GM21423 (cell line): Measurements from ENCODE around the gene CD8A.
A peak's percentile ranks its signal among the peaks of the same experiment; 100 is the strongest.

Source experiments
- ATAC-seq: cut with Tn5 transposase; IDR thresholded peaks from one replicate; pipeline ENCODE4 v1.9.1; 2021; ENCODE audit warnings: mild to moderate bottlenecking, moderate library complexity; ENCODE audit not compliant: unreplicated experiment

Gene CD8A

DNA sequence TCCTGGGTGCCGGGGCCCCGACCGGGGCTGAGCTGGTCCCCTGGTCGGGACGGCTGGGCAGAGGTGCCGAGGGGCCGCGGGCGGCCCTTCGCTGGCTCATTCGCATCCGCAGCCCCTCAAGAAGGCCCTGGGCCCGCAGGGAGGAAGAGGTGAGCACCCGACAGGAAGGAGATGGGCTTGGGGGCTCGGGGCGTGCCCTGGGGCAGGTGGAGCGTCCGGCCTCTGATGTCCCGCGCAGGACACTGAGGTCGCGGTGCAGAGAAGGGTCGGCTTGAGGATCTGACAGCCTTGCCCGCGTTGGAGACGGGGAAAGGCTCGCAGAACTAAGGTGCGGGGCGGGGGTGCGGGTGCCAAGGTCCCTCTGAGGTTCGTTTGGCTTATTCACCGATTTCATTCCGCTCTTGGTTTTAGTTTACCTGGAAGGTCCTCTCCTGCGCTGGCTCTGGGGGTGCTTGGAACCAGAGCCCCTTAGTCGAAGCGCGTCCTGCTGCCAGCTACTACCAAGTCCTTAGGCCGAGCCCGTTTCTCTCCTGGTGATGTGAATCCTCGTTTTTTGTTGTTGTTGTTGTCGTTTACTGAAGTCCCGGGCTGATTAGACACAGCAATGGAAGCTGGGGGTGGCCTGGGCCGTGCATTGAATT is 18.9 kb upstream of the CD8A start:
- ATAC-seq, result no peak

DNA sequence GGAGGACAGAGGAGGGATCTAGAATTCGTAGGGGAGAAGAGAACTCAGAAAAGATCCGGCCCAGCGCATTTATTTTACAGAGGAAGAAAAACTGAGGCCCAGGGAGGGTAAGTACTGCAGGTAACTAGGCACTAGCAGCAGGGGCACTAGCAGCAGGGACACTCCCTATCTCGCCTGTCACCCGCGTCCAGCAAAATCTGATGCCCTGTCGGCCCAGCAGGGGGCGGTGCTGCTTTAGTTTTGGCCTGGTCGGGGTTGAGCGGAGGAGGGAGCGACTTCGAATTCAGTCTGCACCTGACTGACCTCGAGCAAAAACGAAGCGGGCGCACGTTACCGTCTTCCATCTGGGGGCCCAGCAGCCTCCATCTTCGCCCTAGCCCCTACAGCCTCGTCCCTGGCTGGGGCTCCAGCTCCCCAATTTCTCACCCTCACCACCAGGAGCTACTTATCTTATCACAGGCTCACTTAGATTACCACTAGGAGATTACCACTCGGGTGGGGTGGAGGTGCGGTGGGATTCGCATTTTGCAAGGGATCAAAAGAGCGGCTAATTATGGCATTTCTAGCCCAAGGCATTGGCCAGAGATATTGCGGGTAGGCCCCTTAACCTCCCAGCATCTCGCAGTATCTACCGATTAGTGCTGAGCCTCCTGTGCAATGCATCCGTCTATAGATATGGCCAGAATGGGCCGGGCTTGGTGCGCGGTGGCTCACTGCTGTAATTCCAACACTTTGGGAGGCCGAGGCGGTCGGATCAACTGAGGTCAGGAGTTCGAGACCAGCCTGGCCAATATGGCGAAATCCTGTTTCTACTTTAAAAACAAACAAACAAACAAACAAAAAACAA is 17.8 kb upstream of the CD8A start:
- peak; percentile 86 for ATAC-seq

DNA sequence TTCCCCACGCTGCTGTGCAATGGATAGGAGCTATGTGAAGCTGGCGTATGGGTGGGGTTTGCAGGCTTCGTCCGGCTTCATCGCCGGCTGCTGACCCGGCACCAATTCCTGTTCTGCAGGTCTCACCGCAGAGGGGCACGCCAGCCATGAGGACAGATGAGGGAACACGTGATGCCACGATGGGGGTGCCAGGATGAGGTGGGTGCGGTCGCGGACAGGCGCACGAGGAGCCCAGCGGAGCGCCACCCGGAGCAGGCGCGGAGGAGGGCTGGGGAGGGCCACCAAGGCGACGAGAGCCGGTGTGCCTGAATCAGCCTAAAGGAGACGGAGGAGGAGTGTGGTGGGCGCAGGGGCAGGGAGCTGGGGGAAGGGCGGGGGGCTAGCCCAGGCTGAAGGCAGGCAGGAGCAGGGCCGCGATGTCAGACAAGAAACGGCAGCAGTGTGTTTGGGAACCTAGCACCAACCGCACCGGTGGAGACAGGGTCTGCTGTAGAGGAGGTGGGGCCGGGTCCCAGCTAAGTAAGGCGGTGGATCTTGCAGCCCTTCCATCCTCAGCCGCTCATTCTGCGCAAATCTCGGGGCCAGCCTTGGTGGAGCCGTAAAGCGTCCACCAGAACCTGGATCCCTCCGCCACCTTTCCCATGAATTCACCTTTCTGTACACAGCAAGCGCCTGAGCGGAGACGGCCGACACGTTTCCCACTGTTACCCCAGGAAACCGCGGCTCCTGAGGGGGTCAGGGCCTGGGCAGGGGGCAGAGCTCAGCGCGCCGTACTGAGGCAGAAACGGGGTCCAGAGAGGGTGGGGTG is 17.0 kb upstream of the CD8A start:
- no peak for ATAC-seq

DNA sequence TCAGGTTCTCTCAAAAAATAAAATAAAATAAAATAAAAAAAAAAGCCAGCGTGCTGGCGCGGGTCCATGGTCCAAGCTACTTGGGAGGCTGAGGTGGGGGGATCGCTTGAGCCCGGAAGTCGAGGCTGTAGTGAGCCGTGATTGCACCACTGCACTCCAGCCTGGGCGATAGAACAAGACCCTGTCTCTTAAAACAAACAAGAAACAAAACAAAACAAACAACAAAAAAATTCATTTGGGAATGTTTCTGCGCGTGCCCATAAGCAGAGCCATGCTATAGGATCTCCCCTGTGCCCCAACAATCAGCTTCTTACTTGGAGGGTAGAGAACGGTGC is 16.4 kb upstream of the CD8A start:
- no peak for ATAC-seq

DNA sequence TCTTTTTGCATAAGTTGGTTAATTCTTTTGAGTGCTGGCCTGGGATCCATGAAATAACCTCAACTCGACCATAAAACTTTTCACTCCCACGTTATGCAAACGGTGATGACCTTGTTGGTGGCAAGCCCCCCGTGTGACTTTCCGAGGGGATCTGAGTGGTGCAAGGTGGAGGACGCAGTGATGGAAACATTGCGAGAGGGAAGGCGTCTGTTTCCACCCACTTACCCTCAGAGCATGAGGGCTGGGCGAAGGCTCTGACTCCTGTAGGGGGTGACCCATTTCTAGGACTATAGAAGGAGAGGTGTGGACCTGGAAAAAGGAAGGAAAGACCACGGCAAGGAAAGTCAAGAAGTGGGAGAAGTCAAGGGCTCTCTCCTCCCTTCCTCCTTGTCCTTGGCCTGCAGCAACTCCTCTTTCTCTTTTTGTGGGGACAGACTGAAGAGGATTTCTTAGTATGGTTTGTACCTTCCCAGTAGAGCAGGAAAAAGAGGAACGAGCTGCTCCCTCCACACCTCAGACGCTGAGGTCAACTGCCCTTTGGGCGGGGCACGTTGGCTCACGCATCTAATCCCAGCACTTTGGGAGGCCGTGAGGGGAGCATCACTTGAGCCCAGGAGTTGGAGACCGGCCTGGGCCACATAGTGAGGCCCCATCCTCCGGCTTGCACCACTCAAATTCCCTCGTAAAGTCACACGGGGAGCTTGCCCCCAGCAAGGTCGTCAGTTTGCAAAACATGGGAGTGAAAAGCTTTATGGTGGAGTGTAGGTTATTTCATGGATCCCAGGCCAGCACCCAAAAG is 15.5 kb upstream of the CD8A start:
- ATAC-seq, result no peak

DNA sequence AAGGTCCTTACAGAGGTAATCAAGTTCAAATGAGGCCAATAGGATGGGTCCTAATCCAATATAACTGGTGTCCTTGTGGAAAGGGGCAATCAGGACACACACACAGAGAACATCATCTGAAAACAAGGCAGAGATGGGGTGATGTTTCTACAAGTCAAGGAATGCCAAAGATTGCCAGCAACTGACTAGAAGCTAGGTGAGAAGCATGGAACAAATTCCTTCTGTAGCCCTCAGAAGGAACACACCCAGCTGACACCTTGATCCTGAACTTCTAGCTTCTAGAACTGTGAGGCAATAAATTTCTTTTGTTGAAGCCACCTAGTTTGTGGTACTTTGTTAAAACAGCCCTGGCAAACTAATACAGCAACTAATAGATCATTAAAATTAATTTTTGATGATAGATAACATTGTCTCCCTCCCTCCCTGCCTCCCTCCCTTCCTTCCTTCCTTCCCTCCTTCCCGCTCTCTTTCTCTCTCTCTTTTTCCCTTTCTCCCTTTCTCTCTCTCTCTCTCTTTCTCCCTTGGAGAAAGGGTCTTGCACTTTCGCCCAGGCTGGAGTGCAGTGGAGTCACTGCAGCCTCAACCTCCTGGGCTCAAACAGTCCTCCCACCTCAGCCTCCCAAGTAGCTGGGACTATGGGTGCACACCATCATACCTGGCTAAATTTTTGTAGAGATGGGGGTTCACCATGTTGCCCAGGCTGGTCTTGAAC is 10.3 kb upstream of the CD8A start:
- ATAC-seq, result no peak

DNA sequence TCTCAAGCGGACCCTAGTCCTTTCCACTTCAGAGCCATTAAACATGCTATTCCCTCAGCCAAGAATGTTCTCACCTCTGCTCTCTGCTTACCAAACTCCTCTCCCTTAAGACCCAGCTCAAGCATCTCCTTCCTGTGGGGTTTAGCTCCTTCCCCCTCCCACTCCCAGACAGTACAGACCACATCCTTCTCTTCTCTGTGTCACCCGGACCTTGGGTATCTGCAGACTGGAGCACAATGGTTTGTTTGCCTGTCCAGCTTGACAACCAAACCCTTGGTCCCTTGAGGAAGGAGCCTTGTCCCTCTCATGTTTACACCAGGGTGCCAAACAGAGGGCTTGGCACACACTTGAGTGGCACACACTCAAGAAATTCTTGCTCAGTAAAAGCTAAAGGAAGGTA is 4.1 kb upstream of the CD8A start:
- no peak for ATAC-seq

DNA sequence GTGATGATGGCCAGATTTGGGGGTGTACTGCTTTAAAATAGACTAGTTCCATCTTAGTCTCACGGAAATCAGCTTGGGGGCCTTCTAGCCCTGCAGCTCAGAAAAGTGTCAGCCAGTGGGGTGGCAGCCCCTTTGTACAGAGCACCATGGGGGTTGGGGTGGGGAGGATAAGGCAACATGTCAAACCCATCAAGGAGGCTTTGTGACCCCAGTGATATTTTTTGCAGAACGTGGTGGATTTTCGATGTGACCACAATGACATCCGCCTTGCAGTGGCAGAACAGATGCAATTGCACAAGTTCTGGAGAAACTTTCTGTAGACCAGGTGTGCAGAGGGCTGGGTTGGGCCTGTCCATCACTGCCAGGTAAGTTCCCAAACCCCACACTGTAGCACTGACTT is 3.0 kb upstream of the CD8A start:
- no peak for ATAC-seq

DNA sequence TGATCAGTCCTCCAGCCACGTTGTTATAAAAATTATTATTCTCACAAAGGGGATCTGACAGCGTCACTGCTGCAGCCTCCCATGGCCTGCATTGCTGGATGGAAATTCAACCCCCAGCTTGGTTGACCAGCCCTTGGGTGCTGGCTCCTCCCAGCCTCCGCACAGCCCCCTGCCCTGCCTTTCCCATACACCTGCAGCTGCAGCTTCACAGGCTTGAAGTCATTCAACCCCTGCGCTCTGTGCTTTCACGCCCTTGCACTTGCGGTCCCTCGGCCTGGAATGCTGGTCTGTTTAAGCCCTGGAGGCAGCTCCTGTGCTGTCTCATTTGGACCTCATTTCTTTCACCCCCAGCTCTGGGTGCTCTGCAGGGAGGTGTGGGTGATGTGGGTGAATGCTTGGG is 860 bp upstream of the CD8A start:
- no peak for ATAC-seq

DNA sequence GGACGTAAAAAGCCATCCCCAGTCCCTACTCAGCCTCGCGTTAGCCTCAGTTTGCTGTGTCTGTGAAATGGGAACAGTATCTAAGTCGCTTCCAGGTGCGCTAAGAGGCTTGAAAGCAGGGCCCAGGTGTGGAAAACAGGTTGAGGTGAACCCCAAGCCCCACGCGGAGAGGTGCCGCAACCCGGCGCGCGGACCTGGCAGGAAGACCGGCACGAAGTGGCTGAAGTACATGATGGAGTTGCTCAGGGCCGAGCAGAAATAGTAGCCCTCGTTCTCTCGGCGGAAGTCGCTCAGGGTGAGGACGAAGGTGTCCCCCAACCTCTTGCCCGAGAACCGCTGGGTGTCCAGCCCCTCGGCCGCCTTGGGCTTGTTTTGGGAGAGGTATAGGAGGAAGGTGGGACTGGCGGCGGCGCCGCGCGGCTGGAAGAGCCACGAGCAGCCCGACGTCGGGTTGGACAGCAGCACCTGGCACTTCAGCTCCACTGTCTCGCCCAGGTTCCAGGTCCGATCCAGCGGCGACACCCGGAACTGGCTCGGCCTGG is 508 bp downstream of the CD8A start:
- ATAC-seq, result no peak

DNA sequence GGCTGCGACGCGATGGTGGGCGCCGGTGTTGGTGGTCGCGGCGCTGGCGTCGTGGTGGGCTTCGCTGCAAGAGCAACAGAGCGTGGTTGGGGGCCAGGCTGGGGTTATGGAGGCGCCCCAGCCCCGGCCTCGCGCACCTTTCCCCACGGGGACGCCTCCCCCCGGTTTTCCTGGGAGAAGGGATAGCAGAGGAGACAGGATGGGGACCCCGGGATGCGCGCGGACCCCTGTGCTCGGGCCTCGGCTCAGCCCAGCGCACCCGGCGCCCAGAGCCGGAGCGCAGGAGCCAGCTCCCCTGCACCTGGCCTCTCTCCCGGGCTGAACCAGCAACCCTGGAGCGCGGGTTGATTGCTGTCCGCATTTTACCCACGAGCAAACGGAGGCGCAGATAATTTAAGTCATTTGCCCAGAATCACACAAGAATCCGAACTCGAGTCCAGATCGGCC is 1.0 kb downstream of the CD8A start:
- no peak for ATAC-seq

DNA sequence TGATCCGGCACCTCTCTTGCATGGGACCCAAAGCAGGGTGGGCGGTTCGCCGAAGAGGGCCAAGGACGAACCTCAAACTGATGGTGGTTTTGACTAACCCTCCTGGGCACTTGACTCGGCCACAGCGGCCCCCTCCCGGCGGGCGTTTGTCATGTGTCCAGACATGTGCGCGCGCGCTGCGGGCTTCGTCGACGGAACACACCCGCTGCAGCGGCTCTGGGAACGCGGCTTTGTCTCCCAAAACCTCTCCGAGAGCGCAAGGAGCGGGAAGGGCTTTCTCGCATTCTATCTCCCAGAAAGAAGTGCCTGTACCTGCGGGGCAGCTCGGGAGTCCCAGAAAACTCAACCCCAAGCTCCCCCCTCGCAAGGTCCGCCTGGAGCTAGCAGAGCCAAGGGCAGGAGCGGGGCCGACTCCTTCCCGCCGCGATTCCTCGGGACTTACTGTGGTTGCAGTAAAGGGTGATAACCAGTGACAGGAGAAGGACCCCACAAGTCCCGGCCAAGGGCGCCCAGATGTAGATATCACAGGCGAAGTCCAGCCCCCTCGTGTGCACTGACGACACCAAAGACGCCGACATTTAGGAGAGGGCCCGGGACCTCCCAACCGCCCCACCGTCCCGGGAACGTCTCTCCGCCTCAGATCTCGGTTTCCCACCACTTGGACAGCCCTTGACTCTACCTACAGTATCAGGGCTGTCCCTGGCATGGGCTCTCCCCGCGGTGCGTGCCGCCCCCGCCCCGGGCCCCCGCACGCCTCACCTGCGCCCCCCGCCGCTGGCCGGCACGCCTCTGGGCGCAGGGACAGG is 1.6 kb downstream of the CD8A start:
- no peak for ATAC-seq

DNA sequence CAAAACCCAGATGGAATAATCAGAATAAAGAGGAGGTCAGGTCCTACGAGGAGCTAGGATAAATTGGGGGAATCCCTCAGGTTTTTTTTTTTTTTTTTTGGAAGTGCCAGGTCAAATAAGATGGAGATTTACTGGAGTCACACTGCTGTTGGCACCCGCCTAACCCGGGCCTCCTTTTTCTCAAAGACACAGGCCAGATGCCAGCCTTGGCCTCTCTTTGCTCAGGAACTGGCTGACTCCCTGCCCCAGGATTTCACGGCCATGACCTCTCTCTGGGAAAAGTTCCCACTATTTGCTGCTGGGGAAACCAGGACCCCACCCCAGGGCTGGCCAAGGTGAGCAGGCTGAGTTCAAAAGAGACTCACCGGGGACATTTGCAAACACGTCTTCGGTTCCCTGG is 2.5 kb downstream of the CD8A start:
- no peak for ATAC-seq

DNA sequence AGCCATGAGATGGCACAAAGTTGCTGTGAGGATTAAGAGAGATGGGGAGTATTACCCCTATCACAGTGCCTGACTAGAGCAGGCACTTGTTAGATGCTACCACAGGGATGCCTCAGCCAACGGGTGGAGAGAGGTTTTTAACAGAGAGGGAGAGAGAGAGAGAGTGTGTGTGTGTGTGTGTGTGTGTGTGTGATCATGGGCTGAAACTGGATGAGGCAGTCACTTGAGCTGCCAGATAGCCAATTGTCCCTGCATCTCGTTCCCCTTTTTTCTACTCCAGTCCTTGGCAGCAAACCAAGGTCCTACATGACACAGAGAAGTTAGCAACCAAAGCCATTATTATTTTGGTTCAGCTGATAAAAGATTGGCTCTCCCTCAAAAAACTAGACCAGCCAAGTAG is 3.0 kb downstream of the CD8A start:
- no peak for ATAC-seq

DNA sequence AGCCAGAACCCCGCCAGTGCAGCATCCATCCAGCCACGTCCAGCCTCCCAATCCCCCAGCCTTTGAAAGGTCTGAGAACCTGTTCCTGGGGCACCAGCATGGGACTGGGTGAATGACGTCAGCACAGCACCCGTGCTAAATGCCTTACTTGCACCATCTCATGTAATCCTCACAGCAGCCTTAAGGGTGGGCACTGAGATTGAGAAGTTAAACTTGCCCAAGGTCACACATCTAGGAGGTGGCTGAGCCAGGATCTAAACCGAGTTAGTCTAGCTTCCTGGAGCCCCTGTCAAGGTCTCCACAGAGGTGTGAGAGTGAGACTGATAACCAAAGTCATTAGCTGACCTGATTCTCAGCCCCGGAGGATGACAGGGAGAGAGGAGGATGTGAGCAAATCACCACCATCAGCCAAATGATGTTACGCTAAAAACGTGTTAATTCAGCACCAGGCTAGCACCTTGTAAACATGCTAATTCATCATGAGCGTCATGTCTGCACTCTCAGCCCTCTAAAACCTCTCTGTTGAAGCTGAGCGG is 4.6 kb downstream of the CD8A start:
- no peak for ATAC-seq

DNA sequence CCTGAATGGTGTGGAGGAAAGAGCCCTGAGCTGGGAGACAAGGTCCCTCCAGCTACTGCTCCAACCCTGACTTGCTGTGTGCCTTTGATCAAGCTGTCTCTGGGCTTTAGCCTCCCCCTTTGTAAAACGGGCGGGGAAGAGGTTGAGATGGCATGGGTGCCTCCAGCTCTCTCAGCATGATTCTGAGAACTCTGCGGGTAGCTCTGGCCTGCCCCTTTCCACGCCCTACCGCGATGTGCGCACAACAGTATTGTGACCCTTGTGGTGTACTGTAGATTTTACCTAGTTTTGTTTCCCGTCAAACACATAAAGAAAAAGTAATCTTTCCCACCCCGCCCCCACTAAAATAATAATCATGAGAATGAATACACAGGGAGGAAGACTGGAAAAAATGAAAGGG is 5.3 kb downstream of the CD8A start:
- no peak for ATAC-seq

DNA sequence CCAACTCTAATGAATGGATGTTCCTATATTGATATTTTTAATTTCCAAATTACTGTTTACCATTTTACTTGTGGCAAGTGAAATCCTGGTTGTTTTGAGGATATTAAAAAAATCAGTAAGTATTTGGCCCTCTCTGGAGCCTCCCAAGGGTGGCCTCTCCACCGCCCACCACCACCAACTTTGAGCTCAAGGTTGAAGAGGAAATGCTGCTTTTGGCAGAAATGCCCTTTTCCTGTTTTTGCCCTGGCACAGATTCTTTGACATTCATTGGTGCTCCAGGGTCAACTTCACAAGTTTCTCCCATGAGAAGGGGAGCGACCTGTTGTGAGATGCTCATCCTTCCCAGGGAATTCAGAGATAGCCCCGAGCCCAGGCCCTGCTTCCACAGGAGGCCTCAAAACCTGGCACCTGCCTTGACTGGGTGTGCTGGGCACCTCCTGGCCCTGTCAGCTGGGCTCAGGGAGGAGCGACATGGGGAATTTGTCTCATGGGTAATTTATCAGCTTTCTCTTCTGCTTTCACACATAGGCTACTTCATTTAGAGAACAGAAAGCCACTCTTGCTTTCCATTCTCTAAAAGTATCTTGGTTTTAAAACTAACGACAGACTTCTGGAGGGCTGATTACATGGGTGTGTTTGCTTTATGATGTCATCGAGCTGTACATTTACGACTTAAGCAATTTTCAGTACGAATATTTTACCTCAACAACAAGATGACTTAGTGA is 6.9 kb downstream of the CD8A start:
- ATAC-seq, result peak; percentile 96

DNA sequence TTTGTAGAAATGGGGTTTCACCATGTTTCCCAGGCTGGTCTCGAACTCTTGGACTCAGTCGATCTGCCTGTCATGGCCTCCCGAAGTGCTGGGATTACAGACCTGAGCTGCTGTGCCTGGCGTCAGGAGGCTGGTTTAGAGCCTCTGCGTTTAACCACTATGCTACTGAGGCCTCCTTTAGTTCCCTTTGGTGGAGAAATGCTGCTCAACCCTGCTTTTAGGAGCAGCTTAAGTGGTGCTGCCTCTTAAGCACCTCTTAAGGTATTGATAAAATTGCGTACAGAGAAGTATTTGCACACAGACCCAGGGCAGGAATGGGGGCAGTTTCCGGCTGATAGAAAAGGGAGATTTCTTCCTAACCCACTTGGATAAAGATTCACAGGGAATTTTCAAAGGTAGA is 8.0 kb downstream of the CD8A start:
- no peak for ATAC-seq
